GM12872 (cell line): ENCODE measurements around the gene MORN5.

Experiments used
- CTCF ChIP-seq: IDR thresholded peaks from 3 replicates; pipeline ENCODE4 v1.5.1; 2011; ENCODE audit warnings: low read depth, mild to moderate bottlenecking, low read length, moderate library complexity; ENCODE audit not compliant: insufficient read depth

MORN5 gene

GRCh38 chr9:122213589-122214413 lies 54.1 kb downstream of the MORN5 start:
- no peak for TF ChIP-seq CTCF

- TF ChIP-seq CTCF, result no peak
These were observed 54.8 kb downstream of the MORN5 start for GRCh38 chr9:122214507-122214906.

DNA sequence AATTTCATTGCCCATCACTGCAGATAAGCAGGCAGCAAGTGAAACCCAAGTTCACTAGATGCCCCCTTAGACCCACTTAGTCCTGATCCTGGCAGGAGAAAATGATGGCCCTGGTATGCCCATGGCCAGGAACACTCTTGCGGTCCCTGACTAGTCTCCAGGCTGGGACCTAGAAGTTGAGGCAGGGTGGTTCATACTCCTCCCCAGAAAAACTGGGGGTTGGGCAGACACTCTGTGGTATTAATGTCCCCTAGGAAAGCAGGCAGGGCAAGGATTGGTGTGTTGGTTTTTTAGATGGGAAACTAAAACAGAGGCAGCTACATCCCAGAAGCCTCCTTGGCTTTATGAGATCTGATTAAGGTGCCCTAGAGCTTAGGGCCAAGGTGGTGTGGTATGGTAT lies 56.0 kb downstream of the MORN5 start:
- no peak for TF ChIP-seq CTCF

- TF ChIP-seq CTCF, result no peak
These were observed 56.6 kb downstream of the MORN5 start for GRCh38 chr9:122216138-122216797.

- no peak for TF ChIP-seq CTCF
These were observed 57.2 kb downstream of the MORN5 start for GRCh38 chr9:122216798-122217418.

GRCh38 chr9:122217640-122218039 lies 57.9 kb downstream of the MORN5 start:
- no peak for TF ChIP-seq CTCF

GRCh38 chr9:122218071-122218934 lies 58.6 kb downstream of the MORN5 start:
- TF ChIP-seq CTCF, result no peak
